HepG2 (cell line): ENCODE data around the gene ARL9. TPM values are rescaled to one million over a fixed set of nuclear protein-coding genes. Genes with fewer than 3 reads are reported as not detected.

Source experiments
- ATAC-seq: fragments of 200-7000 bp; cut with Tn5 transposase; 3 replicates; pipeline ENCODE4 v1.9.1; 2020; ENCODE audit warnings: mild to moderate bottlenecking, moderate library complexity
- BruUV-seq: library from RNA; stranded (reverse); fragments of 400-500 nt; replicated peaks from 2 replicates; lab custom pipeline; 2021; lab: Mats Ljungman, UMichigan
- CTCF ChIA-PET: fragments of 300-600 bp; formaldehyde crosslinking; extraction: SDS; loops from one replicate; lab custom pipeline; 2021; ENCODE audit warnings: low total read pairs, inconsistent platforms, low intra/inter-chr PET ratio; lab: Yijun Ruan, JAX
- POLR2A ChIA-PET: fragments of 350-600 bp; sonication (Branson Sonifier 250); formaldehyde crosslinking; loops from one replicate; lab custom pipeline; 2020; ENCODE audit warnings: antibody characterized with exemption, inconsistent platforms; lab: Yijun Ruan, JAX
- DNase-seq: peaks from one replicate; pipeline ENCODE4 v3.0.0-alpha.2; 2015; ENCODE audit warnings: low spot score
- FAIRE-seq: peaks from 3 replicates; lab custom pipeline; 2011; peaks lifted over from hg19 to GRCh38; lab: Jason Lieb, UNC
- H2AFZ ChIP-seq: one replicate; pipeline ENCODE4 v1.6.1; 2011; ENCODE audit warnings: low read length, inconsistent platforms
- H3K27ac ChIP-seq: fragments of 300-600 bp; 3 replicates; pipeline ENCODE4 v1.8.0; 2011; ENCODE audit warnings: mixed run types, mild to moderate bottlenecking, mixed read lengths, low read length, inconsistent platforms; ENCODE audit not compliant: insufficient read depth; ENCODE audit errors: extremely low read length
- H3K27me3 ChIP-seq, 2 experiments: fragments of 200-600 bp in 1 of 2; 2 replicates in 1 of 2; 3 replicates in 1 of 2; pipeline versions ENCODE4 v1.6.0 to v1.8.0; 2011; ENCODE audit warnings: low read length in 2 of 2, mild to moderate bottlenecking in 2 of 2, moderate library complexity in 2 of 2, inconsistent platforms in 1 of 2; ENCODE audit not compliant: insufficient read depth in 2 of 2, control insufficient read depth in 1 of 2
- H3K36me3 ChIP-seq, 2 experiments: fragments of 200-600 bp in 1 of 2; replicated peaks in 1 of 2; 2 replicates in 1 of 2; 3 replicates in 1 of 2; pipeline versions ENCODE4 v1.5.1 to v1.8.0; 2011; ENCODE audit warnings: low read length in 2 of 2, inconsistent platforms in 1 of 2; ENCODE audit not compliant: insufficient read depth in 2 of 2, control insufficient read depth in 1 of 2
- H3K4me1 ChIP-seq: 2 replicates; pipeline ENCODE4 v1.5.1; 2012; ENCODE audit warnings: low read length, inconsistent platforms; ENCODE audit not compliant: insufficient read depth
- H3K4me2 ChIP-seq: 2 replicates; pipeline ENCODE4 v1.6.0; 2011; ENCODE audit warnings: low read depth, low read length, inconsistent platforms
- H3K4me3 ChIP-seq, 3 experiments: fragments of 200-600 bp in 1 of 3; sonication (generic), shearing (Covaris generic) in 1 of 3; replicated peaks in 1 of 3; 2 replicates each; pipeline ENCODE4 v1.5.1; 2011 to 2016; ENCODE audit warnings: low read length in 3 of 3, inconsistent platforms in 2 of 3, low read depth in 2 of 3, mild to moderate bottlenecking in 2 of 3, control low read depth in 1 of 3, mixed read lengths in 1 of 3; ENCODE audit not compliant: insufficient read depth in 1 of 3
- H3K79me2 ChIP-seq: one replicate; pipeline ENCODE4 v1.6.1; 2011; ENCODE audit warnings: low read length, inconsistent platforms; ENCODE audit not compliant: insufficient read depth
- H3K9ac ChIP-seq: 2 replicates; pipeline ENCODE4 v1.6.0; 2011; ENCODE audit warnings: mild to moderate bottlenecking, low read depth, low read length, inconsistent platforms; ENCODE audit not compliant: insufficient read depth
- H3K9me3 ChIP-seq: 2 replicates; pipeline ENCODE4 v1.5.1; 2012; ENCODE audit warnings: mild to moderate bottlenecking, low read length
- H4K20me1 ChIP-seq: 2 replicates; pipeline ENCODE4 v1.6.0; 2011; ENCODE audit warnings: inconsistent platforms, mild to moderate bottlenecking, low read length, moderate library complexity; ENCODE audit not compliant: insufficient read depth
- CEBPG ChIP-seq: IDR thresholded peaks from 2 replicates; pipeline ENCODE4 v1.6.1; 2016
- HDAC1 ChIP-seq: sonication (generic); formaldehyde crosslinking; IDR thresholded peaks from 2 replicates; pipeline ENCODE4 v1.5.1; 2020; ENCODE audit warnings: mild to moderate bottlenecking, missing genetic modification reagents
- MED8 ChIP-seq: sonication (generic); formaldehyde crosslinking; IDR thresholded peaks from 2 replicates; pipeline ENCODE4 v1.8.1; 2023; ENCODE audit warnings: mild to moderate bottlenecking, missing genetic modification reagents; ENCODE audit not compliant: insufficient replicate concordance
- MTA3 ChIP-seq: sonication (generic); formaldehyde crosslinking; IDR thresholded peaks from 2 replicates; pipeline ENCODE4 v1.4.0; 2020; ENCODE audit warnings: missing genetic modification reagents
- NFYB ChIP-seq: sonication (generic); formaldehyde crosslinking; IDR thresholded peaks from 2 replicates; pipeline ENCODE4 v1.4.0; 2020; ENCODE audit warnings: missing genetic modification reagents
- PITX1 ChIP-seq: sonication (generic); formaldehyde crosslinking; IDR thresholded peaks from 2 replicates; pipeline ENCODE4 v1.5.1; 2020; ENCODE audit warnings: mild to moderate bottlenecking, missing genetic modification reagents
- SAP130 ChIP-seq: IDR thresholded peaks from 2 replicates; pipeline ENCODE4 v1.6.1; 2016; ENCODE audit warnings: low read depth
- ZNF430 ChIP-seq: sonication (generic); formaldehyde crosslinking; IDR thresholded peaks from 2 replicates; pipeline ENCODE4 v1.9.0; 2021; ENCODE audit warnings: mild to moderate bottlenecking, missing genetic modification reagents
- WGBS: methylation state at CpG from one replicate; pipeline ENCODE4 v1.1.6; 2017; ENCODE audit warnings: low lambda C conversion rate; 5-methylcytosine and 5-hydroxymethylcytosine counted together
- in situ Hi-C: cut with HindIII; loops from 2 replicates; pipeline ENCODE4 v1.10.0; 2017; ENCODE audit warnings: low pct_unique_long_range_greater_than_20kb; ENCODE audit not compliant: extremely low pct_ligation_motif_present
- intact Hi-C: fragments of 100-400 bp; cut with micrococcal nuclease; formaldehyde crosslinking; loops from one replicate; pipeline ENCODE4 v1.10.0; 2022; ENCODE audit not compliant: unreplicated experiment
- polyA plus RNA-seq, 8 experiments: library from polyadenylated mRNA; depleted of rRNA in 3 of 8; stranded (reverse) in 7 of 8; unstranded in 1 of 8; fragments of >200 nt; fragmentation: Illumina TruSeq in 4 of 8; extraction: Trizol in 4 of 8; gene quantifications; 2 replicates each; pipeline versions ENCODE4 v1.2.1 to v1.2.3, GENCODE V29; 2011 to 2016; ENCODE audit warnings: low read depth in 4 of 8, missing spikeins in 1 of 8, mixed read lengths in 1 of 8; ENCODE audit not compliant: insufficient read depth in 1 of 8
- total RNA-seq, 5 experiments: library from RNA; depleted of rRNA; stranded (reverse); fragments of >200 nt; fragmentation: Illumina TruSeq; extraction: Trizol; gene quantifications; 2 replicates each; pipeline ENCODE4 v1.2.3, GENCODE V29; 2016; ENCODE audit warnings: low read depth in 1 of 5

Gene ARL9
- total and polyA plus RNA-seq, 2 of the 13 experiments (the other 11 are each of a cell fraction or from before 2014, with no cell fraction given), result not detected

GRCh38 chr4:56468097-56468422 lies 37.5 kb upstream of the ARL9 start (continued):
- no peak for TF ChIP-seq MTA3
- 0 out of 2 replicates have a peak, but pooled peaks have one; percentile 36 for TF ChIP-seq HDAC1 (CRISPR knock-in tag)
- no peak for TF ChIP-seq MED8 (CRISPR knock-in tag)
- TF ChIP-seq NFYB (CRISPR knock-in tag), result 0 out of 2 replicates have a peak, but pooled peaks have one; percentile 5
- 0 out of 2 replicates have a peak, but pooled peaks have one; percentile 11 for TF ChIP-seq ZNF430 (CRISPR knock-in tag)
- peak; percentile 75 for TF ChIP-seq SAP130 (CRISPR knock-in tag)

GRCh38 chr4:56469489-56470210 lies 35.9 kb upstream of the ARL9 start:
- H3K4me3 ChIP-seq, result peak overlapping the region in 2 of 3 experiments; percentile 79 to 83; a peak in 3 of 6 replicates
- peaks cover 60% of the 10 kb centered on the region for H3K79me2 ChIP-seq
- H3K9ac ChIP-seq, result 0 out of 2 replicates have a peak overlapping the region, but pooled peaks have one; percentile 98
- no peak for FAIRE-seq
- peak overlapping the region; percentile 90 for H3K4me2 ChIP-seq
- no peak for ATAC-seq
- CTCF ChIA-PET, result no interaction called here
- in situ Hi-C loops, result no loop called here
- 81% methylated on average over 6 of the region's 6 CpGs for WGBS
- no peak overlapping the region for H3K27ac ChIP-seq
- TF ChIP-seq CEBPG (peak; percentile 32; the same call in 1 of the 2 replicates), PITX1 (CRISPR knock-in tag) (no peak)
- TF ChIP-seq, all 625 proteins: peak for 1
- intact Hi-C loops, result loop anchor here (5.0 kb wide), 1 partner anchor 42 kb away; no protein-coding TSS in a partner anchor
- Histone ChIP-seq H3K36me3 (peaks cover 8 to 38% of the 10 kb centered on the region in 2 experiments), H3K4me1 (peaks cover 25% of the 10 kb centered on the region), H4K20me1 (peaks cover 18% of the 10 kb centered on the region), H3K9me3 (no peaks in the 10 kb centered on the region), H3K27me3 (no peaks in the 10 kb centered on the region; a peak in 1 of 5 replicates), H2AFZ (no peak overlapping the region)
- no peak for DNase-seq
- POLR2A ChIA-PET, result interaction anchor here (2.8 kb wide), 1 partner anchor 35 kb away, joined by 29 read pairs; the partner anchor contains the start of genes PAICS and PPAT
- no TSS peak for BruUV-seq
